Osteocyte (in vitro differentiated cells): ENCODE results near the gene TTC39A. TPM values are rescaled to one million over a fixed set of nuclear protein-coding genes. Genes with fewer than 3 reads are reported as not detected.
"Not testable (repeated sequence)": the region's sequence is repeated elsewhere in the genome, so short reads cannot be mapped to it uniquely, and the experiment has no call there.

ENCODE experiments used
- DNase-seq: peaks from one replicate; pipeline ENCODE4 v3.0.0; 2021; ENCODE audit warnings: mixed read lengths; ENCODE audit not compliant: unreplicated experiment; ENCODE audit errors: extremely low spot score
- H3K27ac Mint-ChIP-seq: one replicate; pipeline ENCODE4 v1.8.0; 2021; ENCODE audit warnings: mild to moderate bottlenecking, mixed read lengths; ENCODE audit not compliant: unreplicated experiment
- H3K27me3 Mint-ChIP-seq: one replicate; pipeline ENCODE4 v1.8.0; 2021; ENCODE audit warnings: mixed read lengths; ENCODE audit not compliant: unreplicated experiment
- H3K36me3 Mint-ChIP-seq: one replicate; pipeline ENCODE4 v1.8.0; 2021; ENCODE audit warnings: mixed read lengths; ENCODE audit not compliant: unreplicated experiment
- H3K4me1 Mint-ChIP-seq: one replicate; pipeline ENCODE4 v1.8.0; 2021; ENCODE audit warnings: mixed read lengths; ENCODE audit not compliant: unreplicated experiment
- H3K4me3 Mint-ChIP-seq: one replicate; pipeline ENCODE4 v1.8.0; 2021; ENCODE audit warnings: mild to moderate bottlenecking, moderate library complexity, mixed read lengths; ENCODE audit not compliant: unreplicated experiment
- H3K9me3 Mint-ChIP-seq: one replicate; pipeline ENCODE4 v1.8.0; 2021; ENCODE audit warnings: mixed read lengths; ENCODE audit not compliant: unreplicated experiment
- total RNA-seq: library from RNA; stranded (reverse); gene quantifications from 2 replicates; pipeline ENCODE4 v1.2.1, GENCODE V29; 2021
- TF ChIP-seq, protein P1 (sequence below): fragments of 200-600 bp; sonication (generic); IDR thresholded peaks from 2 replicates; pipeline ENCODE4 v1.5.0; 2021; ENCODE audit warnings: antibody characterized with exemption, mild to moderate bottlenecking, moderate library complexity

The TTC39A gene
- total RNA-seq, 1 donor from 2014 or later = 1.3 TPM

DNA sequence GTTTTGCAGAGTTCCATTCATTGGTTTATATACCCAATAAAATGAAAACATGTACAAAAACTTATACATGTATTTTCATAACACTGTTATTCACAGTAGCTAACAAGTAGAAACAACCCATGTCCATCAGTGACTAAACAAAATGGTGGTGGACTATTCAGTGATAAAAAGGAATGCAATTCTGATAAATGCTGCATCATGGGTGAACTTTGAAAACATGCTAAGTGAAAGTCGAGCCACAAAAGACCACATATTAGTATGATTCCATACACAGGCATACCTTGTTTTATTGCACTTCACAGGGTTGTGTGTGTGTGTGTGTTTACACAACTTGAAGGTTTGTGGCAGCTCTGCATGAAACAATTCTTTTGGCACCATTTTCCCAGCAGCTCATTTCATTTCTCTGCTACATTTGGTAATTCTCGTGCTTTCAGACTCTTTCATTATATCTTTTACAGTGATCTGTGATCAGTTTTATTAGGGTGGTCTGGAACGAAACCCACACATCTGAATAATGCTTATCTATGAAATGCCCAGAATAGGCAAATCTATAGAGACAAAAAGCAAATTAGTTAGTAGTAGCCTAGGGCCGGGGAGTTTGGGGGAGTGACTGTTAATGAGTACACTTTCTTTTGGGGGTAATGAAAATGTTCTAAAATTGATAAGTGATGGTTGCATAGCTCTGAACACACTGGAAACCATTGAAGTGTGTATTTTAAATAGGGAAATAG is 67.0 kb downstream of the TTC39A start:
- H3K9me3 Mint-ChIP-seq = no peaks in the 10 kb centered on the region
- H3K36me3 Mint-ChIP-seq = no peaks in the 10 kb centered on the region
- no peaks in the 10 kb centered on the region for H3K27me3 Mint-ChIP-seq
- no peak for DNase-seq
- no peak overlapping the region for H3K4me3 Mint-ChIP-seq
- TF ChIP-seq, protein P1, sequence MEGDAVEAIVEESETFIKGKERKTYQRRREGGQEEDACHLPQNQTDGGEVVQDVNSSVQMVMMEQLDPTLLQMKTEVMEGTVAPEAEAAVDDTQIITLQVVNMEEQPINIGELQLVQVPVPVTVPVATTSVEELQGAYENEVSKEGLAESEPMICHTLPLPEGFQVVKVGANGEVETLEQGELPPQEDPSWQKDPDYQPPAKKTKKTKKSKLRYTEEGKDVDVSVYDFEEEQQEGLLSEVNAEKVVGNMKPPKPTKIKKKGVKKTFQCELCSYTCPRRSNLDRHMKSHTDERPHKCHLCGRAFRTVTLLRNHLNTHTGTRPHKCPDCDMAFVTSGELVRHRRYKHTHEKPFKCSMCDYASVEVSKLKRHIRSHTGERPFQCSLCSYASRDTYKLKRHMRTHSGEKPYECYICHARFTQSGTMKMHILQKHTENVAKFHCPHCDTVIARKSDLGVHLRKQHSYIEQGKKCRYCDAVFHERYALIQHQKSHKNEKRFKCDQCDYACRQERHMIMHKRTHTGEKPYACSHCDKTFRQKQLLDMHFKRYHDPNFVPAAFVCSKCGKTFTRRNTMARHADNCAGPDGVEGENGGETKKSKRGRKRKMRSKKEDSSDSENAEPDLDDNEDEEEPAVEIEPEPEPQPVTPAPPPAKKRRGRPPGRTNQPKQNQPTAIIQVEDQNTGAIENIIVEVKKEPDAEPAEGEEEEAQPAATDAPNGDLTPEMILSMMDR = no peak
- peaks cover 84% of the 10 kb centered on the region for H3K4me1 Mint-ChIP-seq
- peak overlapping the region; percentile 82 for H3K27ac Mint-ChIP-seq

DNA sequence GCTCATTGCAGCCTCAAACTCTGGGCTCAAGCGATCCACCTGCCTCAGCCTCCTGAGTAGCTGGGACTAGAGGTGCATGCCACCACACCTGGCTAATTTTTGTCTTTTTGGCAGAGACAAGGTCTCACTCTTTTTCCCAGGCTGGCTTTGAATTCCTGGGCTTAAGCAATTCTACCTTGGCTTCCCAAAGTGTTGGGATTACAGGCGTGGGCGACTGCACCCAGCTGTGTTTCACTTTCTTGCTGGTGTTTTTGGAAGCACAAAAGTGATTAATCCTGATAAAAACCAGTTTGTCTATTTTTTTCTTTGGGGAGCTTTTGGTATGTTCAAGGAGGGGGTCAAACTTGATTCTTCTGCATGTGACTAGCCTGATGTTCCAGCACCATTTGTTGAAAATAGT is 75.0 kb downstream of the TTC39A start:
- Mint-ChIP-seq H3K4me3 (no peak overlapping the region), H3K36me3 (no peaks in the 10 kb centered on the region), H3K4me1 (peaks cover 49% of the 10 kb centered on the region), H3K27me3 (no peaks in the 10 kb centered on the region), H3K27ac (no peak overlapping the region), H3K9me3 (no peaks in the 10 kb centered on the region)
- TF ChIP-seq, protein P1 = no peak
- no peak for DNase-seq

DNA sequence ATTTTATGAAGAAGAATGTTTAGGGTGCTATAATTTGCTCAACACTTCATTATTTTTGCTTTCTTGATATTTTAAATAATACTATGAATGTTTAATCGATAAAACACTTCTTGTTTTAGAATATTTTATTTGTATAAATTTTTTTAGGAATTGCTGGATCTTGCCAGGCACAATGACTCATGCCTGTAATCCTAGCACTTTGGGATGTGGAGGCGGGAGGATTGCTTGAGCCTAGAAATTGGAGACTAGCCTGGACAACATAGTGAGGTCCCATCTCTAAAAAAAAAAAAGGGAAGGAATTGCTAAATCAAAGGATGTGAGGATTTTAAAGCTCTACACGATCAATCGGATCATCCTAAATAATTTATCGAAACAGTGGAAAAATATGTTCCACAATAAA is 76.7 kb downstream of the TTC39A start:
- Mint-ChIP-seq H3K27me3 (no peaks in the 10 kb centered on the region), H3K36me3 (no peaks in the 10 kb centered on the region), H3K4me1 (peaks cover 37% of the 10 kb centered on the region), H3K4me3 (no peak overlapping the region), H3K9me3 (no peaks in the 10 kb centered on the region), H3K27ac (no peak overlapping the region)
- TF ChIP-seq, protein P1 = no peak
- no peak for DNase-seq

DNA sequence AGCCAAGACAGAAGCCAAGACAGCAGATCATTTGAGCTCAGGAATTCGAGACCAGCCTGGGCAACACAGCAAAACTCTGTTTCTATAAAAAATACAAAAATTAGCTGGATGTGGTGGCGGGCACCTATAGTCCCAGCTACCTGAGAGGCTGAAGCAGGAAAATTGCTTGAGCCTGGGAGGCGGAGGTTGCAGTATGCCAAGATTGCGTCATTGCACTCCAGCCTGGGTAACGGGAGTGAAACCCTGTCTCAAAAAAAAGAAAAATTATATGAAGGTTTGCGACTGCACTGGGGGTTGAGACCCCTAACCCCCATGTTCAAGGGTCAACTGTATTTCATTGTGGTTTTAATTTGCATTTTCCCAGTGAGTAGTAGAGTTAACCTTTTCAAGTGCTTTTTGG is 78.0 kb downstream of the TTC39A start:
- no peaks in the 10 kb centered on the region for H3K9me3 Mint-ChIP-seq
- DNase-seq = no peak
- H3K27ac Mint-ChIP-seq = no peak overlapping the region
- no peak overlapping the region for H3K4me3 Mint-ChIP-seq
- H3K4me1 Mint-ChIP-seq = peaks cover 42% of the 10 kb centered on the region
- H3K27me3 Mint-ChIP-seq = no peaks in the 10 kb centered on the region
- H3K36me3 Mint-ChIP-seq = no peaks in the 10 kb centered on the region
- TF ChIP-seq, protein P1 = no peak

DNA sequence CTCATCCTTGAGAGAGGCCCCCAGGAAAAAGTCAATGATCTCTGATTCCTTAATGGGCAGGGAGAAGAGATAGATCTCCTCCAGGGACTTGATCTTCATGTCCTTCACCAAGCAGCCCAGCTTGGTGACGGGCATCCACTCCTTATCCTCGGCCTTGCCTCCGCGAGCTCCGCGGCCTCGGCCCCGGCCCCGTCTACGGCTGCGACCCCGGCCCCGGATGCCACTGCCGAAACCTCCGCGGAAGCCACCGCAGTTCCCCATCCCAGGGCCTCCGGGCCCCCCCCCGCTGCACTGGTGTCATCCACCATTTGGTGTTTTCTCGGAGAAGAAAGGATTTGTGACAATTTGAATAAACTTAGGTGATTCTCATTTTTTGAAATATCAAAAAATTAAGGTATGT is 79.2 kb downstream of the TTC39A start:
- DNase-seq, H3K27me3 Mint-ChIP-seq, H3K9me3 Mint-ChIP-seq, H3K4me3 Mint-ChIP-seq, H3K27ac Mint-ChIP-seq, H3K36me3 Mint-ChIP-seq: not testable (repeated sequence)
- H3K4me1 Mint-ChIP-seq = peaks cover 45% of the 10 kb centered on the region

DNA sequence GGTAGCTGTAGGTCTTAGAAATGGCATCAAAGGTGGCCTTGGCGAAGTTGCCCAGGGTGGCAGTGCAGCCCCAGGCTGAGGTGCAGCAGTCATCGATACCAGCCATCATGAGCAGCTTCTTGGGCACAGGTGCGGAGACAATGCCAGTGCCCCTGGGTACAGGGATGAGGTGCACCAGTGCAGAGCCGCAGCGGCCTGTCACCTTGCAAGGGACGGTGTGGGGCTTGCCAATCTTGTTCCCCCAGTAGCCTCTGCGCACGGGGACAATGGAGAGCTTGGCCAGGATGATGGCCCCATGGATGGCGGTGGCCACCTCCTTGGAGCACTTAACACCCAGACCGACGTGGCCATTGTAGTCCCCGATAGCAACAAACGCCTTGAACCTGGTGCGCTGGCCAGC is 79.6 kb downstream of the TTC39A start:
- H3K27ac Mint-ChIP-seq, DNase-seq, H3K36me3 Mint-ChIP-seq, H3K4me3 Mint-ChIP-seq, H3K27me3 Mint-ChIP-seq, H3K9me3 Mint-ChIP-seq: not testable (repeated sequence)
- H3K4me1 Mint-ChIP-seq = peaks cover 43% of the 10 kb centered on the region
